Renal cortex interstitium (tissue), 11 donors: ENCODE measurements around the gene ARHGEF16. TPM values are rescaled to one million over a fixed set of nuclear protein-coding genes. Genes with fewer than 3 reads are reported as not detected.

Source experiments
- DNase-seq, 11 donors: peaks; one replicate each; pipeline ENCODE4 v3.0.0-alpha.2; 2013; ENCODE audit warnings: low read depth in 9 of 11, low spot score in 4 of 11; ENCODE audit errors: extremely low read depth in 1 of 11
- polyA plus RNA-seq, 3 donors: library from polyadenylated mRNA; unstranded; fragments of 120-200 nt; gene quantifications; one replicate each; pipeline ENCODE4 v1.2.1, GENCODE V29; 2013; ENCODE audit not compliant: insufficient read length in 3 of 3

The ARHGEF16 gene
- polyA plus RNA-seq, 3 donors, result 15.8 to 28.0 (median 18.3) TPM

DNA sequence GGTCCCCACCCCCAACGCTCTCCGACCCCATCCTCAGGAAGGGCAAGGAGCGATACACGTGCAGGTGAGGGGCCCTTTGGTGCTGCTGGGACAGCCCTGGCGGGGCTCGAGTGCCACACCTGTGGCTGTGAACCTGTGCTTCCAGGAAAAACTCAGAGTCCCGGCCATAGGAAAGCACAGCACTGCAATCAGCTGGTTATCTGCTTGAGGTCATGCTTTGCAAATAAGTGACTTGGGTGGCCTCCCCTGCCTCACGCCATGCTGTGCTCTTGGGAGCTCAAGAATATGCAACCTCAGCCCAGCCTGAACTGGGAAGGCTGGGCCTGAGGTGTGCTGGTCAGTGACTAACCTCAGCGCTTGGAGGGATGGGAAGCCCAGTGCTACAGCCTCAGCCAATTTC is 36.5 kb upstream of the ARHGEF16 start:
- no peak for DNase-seq

DNA sequence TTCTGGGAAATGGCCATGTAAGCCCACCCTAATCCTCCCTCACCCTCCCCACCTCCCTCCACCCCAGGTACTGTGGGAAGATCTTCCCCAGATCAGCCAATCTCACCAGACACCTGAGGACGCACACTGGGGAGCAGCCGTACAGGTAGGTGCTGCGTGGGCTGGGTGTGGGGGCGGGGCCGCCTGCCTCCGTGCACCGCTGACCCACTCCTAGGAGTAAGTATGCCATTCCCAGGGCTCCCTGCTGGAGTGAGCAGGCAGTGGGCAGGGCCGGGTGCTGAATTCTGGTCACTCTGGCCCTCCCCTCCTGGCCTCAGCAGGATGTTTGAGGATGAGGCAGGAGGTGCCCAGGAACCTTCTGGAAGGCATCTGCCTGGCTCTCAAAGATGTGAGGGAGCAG is 35.9 kb upstream of the ARHGEF16 start:
- DNase-seq, result no peak

DNA sequence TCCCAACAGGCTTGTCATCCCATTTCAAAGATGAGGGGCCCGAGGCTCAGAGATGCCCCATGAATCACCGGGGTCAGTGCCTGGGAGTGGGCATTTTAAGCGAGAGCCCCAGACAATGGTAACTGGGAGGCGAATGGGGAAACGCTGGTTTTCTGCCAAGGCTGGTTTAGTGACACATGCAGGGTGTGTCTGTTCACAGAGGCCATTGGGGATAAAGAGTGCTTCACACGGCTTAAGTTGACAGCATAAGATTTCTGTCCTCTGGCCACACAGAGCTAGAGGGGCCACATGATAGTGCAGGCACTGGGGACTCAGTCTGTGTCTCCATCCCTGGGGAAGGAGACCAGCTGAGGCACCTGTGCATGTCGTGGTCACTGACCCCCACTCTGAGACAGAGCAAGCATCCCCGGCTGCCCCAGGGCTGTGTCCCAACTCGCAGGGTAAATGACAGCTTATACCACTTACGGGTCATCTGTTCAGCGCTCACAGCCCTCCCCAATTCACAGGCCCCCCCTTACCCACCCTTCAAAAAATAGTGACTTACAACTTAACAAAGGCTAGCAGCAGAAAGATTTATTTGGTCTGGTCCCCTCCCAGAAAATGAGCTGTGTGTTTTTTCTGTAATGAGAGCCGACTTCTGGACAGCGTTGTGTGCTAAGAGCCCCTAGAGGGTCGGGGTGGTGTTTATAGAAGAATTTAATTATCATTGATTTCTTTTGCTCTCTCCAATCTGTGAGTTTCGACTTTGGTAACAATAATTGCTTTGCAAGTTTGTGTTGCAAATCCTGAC is 34.9 kb upstream of the ARHGEF16 start:
- DNase-seq, result no peak

DNA sequence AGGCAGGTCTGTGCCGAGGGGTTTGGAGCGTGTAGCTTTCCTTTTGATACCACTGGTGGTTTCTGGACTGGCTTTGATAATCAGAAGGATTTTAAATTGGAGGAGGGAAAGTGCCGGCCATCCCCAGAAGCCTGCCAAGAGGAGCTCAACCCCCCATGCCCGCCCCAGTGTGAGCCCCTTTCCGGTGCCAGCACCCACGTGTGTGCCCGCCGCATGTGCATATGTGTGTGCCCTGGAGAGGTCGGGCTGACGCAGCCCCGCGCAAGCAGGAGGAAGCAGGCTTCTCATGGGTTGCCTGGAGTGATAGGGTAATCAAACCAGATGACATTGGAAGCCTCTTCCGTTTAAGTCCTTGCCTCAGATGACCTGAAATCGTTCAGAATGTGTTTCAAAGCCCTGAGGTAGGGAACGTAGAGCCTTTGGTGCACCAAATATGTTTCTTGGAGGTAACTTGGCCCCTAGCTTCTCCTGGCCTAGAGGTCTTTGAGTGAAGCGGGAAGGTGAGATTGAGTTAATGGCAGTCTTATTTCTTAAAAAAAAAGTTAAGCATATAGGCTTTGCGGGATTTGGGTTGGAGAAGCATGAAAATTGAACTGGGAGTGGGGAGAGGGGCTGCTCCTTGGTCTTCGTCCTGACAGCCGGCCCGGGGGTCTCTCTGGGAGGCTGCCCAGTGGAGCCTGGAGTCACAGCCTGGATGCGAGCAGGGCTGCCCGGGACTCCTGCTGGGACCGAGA is 34.1 kb upstream of the ARHGEF16 start:
- no peak for DNase-seq

DNA sequence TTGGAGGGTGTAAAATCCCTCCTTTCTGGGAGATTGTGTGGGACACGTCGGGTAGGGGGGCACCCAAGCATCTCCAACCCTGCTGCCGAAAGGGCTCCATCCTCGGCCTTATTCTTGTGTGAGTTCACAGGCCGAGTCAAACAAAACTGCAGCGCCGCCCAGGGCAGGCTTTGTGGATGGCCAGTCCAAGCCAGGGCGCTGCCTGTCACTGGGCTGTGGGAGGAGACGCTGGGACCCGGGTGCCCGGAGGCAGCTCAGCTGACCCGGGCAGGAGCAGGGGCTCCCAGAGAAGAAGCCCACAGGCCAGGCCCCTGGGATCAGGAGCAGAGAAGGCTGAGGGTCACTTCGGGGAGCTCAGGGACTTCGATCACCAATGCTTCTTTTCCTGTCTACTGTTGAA is 31.8 kb upstream of the ARHGEF16 start:
- no peak for DNase-seq

DNA sequence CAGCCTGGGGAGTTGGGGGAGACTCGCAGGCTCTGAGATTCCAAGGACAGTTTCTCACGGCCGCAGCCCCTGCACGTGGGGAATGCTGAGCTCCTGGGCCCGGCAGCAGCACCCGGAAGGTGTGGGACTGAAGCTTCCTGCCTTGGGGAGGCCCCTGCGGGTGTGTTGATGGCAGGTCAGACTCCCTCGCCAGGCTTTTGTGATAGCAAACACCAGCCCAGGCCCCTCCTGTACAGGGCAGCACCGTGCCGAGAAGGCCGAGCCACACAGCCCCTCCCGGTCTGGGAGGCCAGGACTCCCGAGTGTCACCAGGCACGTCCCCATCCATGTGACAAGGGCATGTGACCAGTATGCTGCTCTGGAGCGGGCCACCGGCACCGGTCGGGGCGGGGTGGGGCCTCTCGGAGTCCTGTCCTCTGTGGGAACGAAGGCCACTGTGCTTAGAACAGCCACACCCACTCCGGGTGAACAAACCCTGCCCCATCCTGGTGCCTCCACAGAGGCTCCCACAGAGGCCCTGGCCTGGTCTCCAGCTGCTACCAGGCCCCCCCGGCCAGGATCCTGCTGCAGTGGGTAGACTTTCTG is 31.1 kb upstream of the ARHGEF16 start:
- no peak for DNase-seq

DNA sequence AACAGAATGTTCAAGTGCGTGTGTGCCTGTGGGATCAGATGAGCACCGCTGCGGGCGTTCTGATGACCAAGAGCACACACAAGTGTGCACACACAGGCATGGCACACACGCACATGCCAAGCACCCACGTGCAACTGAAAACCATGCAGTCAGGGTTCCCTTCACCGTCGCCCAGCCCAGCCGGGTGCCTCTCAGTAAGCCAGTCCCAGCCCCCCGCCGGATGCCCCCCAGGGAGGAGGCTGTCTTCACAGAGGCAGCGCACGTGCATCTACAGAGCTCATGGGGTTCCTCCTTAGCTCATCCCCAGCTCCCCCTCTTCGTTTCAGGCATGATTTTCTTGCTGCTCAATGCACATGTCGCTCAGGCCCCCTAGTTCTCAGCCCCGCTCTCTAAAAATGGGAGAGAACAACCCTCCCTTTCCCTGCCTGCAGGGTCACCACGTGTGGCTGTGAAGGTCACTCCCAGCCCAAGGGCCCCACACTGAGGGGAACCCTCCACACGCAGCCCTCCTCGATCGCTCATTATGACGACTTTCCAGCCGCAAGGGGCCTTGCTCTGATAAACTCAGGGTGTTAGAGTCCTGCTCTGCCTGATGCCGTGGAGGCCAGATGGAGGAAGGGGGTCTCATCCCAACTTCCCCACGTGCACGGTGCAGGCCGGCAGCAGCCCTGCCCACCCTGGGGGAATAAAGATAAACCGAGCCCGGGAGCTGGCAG is 30.4 kb upstream of the ARHGEF16 start:
- DNase-seq, result no peak

DNA sequence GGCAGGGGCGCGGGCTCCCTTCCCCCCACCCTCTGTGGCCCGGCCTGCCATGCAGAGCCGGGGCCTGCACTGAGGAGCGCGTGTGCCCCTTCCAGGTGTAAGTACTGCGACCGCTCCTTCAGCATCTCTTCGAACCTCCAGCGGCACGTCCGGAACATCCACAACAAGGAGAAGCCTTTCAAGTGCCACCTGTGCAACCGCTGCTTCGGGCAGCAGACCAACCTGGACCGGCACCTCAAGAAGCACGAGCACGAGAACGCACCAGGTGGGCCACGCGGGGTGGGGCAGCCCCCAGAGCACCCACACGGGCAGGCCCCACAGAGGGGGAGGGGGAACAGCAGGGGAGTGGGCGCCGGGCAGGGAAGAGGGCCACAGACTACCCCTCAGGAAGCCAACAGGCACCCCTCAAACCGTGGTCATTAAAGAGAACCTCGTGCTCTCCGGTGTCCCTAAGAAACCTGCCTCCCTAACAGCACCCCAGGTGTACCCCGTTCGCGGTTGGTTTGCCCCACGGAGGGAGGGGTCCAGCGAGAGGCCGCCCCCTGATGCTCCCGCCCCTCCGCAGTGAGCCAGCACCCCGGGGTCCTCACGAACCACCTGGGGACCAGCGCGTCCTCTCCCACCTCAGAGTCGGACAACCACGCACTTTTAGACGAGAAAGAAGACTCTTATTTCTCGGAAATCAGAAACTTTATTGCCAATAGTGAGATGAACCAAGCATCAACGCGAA is 28.8 kb upstream of the ARHGEF16 start:
- no peak for DNase-seq

DNA sequence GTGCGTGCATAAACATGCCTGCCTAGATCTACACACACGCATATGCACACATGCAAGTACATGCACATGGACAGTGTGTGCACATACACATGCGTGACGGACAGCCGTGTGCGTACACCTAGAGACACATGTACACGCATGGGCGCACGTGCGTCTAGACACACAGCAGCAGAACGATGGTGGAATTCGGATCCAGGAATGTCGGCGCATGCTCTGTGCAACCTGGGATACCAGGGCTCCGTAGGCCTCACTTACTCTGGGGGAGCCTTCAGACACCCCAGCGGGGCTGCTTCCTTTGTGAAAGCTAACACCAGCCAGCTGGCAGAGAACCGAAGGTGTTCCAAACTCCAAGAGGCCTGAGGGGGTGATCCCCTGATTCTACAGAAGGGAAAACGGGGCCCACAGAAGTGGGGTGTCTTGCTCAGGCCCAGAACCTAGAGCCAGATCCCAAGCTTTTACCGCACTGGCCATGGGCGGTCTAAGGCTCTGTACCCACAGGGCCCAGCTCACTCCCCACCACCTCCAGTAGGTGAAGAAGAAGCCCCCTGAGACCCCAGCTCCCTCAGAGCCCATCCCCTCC is 27.4 kb upstream of the ARHGEF16 start:
- no peak for DNase-seq

DNA sequence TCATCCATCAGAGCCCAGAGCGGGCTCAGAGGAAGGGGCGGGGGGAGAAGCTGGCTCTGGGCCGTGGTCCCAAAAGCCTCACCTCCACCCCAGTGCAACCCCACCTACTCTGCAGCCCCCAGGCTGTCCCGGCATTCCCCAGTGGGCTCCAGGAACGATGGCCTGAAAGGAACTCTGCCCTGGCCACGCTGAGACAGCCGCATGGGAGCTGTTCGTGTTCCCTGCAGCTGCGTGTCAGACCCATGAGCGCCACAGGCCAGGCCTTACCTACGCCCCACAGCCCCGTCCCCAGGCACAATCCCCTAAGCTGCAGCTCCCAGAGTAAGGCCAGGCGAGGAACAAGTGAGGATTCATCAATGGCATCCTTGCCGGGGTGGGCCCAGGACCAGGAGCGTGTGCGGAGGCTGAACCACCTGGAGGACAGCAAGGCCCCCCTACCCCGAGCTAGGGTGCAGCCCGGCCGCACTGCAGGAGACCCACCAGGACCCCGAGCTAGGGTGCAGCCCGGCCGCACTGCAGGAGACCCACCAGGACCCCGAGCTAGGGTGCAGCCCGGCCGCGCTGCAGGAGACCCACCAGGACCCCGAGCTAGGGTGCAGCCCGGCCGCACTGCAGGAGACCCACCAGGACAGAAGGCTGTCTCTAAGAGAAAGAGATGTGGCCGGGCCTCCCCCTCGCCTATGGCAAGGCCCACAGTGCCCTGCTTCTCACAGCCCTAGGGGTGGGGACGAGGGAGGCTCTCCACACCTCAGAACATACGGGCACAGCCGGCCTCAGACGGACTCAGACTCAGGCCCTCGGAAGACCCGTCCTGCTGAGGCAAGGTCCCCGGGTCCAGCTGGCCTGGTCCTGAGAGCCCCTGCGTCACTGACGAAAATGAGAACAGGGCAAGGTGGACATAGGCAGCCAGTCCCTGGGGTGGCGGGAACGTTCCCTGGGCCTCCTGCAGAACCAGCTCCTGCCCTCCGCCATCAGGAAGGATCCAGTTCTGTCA is 26.5 kb upstream of the ARHGEF16 start:
- no peak for DNase-seq

DNA sequence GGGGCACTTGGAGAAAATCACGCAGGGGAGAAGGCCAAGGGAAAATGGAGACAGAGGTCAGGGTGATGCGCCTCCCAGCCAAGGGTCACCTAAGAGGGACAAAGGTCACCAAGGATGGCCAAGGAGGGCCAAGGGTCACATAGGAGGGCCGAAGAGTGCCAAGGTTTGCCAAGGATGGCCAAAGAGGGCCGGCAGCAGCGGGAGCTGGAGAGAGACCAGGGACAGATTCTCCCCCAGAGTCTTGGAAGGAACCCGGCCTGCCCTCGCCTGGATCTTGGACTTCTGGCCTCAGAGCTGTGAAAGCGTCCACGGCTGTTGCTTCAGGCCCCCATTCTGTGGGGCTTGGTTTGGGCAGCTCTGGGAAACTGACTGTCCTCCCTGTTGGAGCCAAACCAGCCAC is 25.6 kb upstream of the ARHGEF16 start:
- DNase-seq, result no peak

DNA sequence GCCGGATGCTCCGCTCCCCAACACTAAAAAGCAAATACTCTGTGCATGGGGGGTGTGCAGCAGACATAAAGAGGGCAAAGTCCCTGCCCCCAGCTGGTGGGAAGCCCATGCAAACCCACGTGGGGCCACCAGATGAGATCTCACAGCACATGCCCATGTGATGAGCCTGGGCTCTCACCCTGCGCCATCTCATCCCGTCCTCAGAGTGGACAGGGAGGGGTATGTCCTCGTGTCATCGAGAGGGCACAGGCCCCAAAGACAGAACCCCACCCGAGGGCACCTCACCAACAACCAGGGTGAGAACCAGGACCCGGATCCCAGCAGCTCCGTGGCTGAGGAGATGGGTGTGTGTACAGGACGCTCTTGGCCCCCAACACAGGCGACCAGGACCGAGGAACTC is 25.1 kb upstream of the ARHGEF16 start:
- no peak for DNase-seq

DNA sequence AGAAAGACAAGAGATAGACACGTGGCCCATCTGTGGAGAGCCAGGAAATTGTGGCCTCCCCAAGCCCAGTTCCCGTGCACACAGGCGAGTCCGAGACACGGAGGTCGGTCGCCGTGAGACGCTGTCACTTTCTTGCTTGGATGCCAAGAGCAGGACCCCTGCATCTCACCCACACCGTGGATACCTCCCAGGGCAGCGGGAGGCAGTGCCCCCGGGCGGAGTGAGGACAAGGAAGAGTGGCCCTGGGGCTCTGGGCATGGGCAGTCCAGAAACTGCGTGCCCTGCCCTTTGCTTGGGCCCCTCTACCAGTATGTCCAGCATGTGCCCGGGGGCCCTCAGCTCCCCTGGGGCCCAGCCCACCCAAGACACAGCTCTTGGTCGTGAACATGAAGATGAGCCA is 24.7 kb upstream of the ARHGEF16 start:
- DNase-seq, result no peak

DNA sequence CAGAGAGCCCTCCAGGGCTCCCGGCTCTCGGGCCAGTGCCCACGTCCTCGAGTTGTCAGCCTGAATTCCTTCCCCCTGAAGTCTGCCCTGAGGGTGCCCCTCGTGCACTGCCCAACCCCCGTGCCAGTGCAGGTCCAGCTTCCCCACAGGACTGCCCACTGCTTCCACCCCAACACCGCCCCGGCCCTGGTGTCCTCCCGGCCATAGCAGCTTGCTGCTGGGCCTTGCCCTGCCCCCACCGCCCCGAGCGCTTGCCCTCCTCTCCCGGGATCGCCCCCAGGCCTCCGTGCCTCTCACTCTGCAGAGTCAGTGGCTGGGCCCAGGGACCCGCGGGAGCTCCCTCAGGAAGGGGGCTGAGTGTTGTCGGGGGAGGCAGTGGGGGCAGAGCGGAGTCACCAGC is 24.1 kb upstream of the ARHGEF16 start:
- DNase-seq, result no peak

DNA sequence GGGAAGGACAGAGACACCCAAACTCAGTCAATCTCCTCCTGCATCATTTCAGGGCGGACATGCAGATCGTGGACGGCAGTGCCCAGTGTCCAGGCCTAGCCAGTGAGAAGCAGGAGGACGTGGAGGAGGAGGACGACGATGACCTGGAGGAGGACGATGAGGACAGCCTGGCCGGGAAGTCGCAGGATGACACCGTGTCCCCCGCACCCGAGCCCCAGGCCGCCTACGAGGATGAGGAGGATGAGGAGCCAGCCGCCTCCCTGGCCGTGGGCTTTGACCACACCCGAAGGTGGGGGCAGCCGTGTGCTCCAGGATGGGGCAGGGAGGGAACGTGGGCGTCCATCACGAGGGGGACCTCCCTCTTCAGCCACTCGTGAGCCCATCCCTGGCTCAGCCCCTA is 23.6 kb upstream of the ARHGEF16 start:
- no peak for DNase-seq

DNA sequence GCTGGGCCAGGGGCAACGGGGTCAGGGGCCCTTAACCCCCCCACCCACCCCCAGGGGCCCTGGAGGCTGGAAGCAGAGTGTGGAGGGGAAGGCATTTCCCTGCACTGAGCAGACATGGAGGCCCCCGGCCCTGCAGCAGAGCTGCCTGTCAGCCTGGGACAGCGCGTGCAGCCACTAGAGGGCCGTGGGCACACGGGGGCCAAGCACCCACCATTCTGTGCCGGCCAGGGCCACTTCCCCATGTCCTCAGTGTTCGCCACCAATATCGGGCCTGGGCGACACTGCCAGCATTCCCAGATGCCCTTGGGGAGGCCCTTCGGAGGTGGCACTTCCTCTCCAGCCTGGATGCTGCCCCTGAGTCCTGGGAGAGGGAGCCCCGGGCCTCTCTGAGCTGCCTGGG is 23.2 kb upstream of the ARHGEF16 start:
- DNase-seq, result no peak

DNA sequence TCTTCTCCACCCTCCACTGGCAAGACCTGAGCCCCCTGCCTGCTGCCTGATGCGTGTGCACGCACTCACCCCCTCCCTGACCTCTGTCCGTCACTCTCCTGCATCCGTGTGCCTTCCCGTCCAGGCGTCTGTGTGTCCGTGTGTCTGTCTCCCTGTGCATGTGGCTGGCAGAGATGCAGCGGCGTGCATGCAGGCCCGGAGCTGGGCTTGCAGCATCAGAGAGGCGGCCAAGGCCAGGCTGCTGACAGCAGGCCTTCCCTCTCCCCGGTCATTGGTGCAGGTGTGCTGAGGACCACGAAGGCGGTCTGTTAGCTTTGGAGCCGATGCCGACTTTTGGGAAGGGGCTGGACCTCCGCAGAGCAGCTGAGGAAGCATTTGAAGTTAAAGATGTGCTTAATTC is 22.8 kb upstream of the ARHGEF16 start:
- no peak for DNase-seq

DNA sequence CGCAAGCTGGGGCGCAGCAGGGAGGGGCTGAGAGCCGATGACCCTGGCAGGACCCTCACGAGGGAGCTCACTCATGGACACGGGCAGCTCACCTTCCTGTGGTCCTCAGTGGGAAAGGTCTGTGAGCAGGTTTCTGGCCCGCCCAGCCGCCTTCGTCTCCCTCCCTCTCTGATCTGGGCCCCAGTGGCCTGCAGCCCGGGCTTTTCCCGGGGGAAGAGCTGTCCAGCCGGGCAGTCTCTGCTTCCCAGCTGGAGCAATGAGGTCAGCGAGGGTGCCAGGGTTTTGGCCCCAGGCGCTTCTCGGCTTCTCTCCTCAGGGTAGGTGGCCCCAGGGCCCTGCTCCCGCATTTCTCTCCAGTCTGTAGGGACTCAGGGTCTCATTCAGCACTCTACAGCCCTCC is 22.2 kb upstream of the ARHGEF16 start:
- no peak for DNase-seq
